K562 (cell line): ENCODE measurements around the gene GSTM5. TPM values are rescaled to one million over a fixed set of nuclear protein-coding genes. Genes with fewer than 3 reads are reported as not detected.
A peak's percentile ranks its signal among the peaks of the same experiment; 100 is the strongest.

Source experiments
- ADNP ChIP-seq: fragments of 200-800 bp; sonication (Bioruptor generic); IDR thresholded peaks from 2 replicates; pipeline ENCODE4 v1.6.1; 2016; ENCODE audit warnings: missing genetic modification characterization, missing compliant biosample characterization
- AFF1 ChIP-seq, 2 experiments: fragments of 450-650 bp; IDR thresholded peaks; 2 replicates each; pipeline ENCODE4 v1.6.1; 2018; ENCODE audit warnings: mild to moderate bottlenecking in 2 of 2, low read depth in 1 of 2; ENCODE audit not compliant: partially characterized antibody in 2 of 2
- BACH1 ChIP-seq: fragments of 200-800 bp; sonication (Bioruptor generic); IDR thresholded peaks from 2 replicates; pipeline ENCODE4 v1.6.1; 2016; ENCODE audit warnings: missing genetic modification characterization, missing compliant biosample characterization
- ELF2 ChIP-seq: fragments of 250-450 bp; sonication (Bioruptor Pico); IDR thresholded peaks from 2 replicates; pipeline ENCODE4 v1.5.0; 2021; ENCODE audit warnings: mild to moderate bottlenecking
- EP400 ChIP-seq: fragments of 450-650 bp; IDR thresholded peaks from 2 replicates; pipeline ENCODE4 v1.6.1; 2017; ENCODE audit warnings: antibody characterized with exemption, mild to moderate bottlenecking, moderate library complexity
- HDAC2 ChIP-seq: fragments of 450-650 bp; IDR thresholded peaks from 2 replicates; pipeline ENCODE4 v1.6.1; 2016; ENCODE audit warnings: mild to moderate bottlenecking
- MAFF ChIP-seq: IDR thresholded peaks from 2 replicates; pipeline ENCODE4 v1.6.1; 2012; ENCODE audit warnings: low read length, improper control_type of control experiment
- NFE2L1 ChIP-seq: fragments of 450-650 bp; IDR thresholded peaks from 2 replicates; pipeline ENCODE4 v1.6.1; 2016; ENCODE audit warnings: missing genetic modification characterization, low read depth, mild to moderate bottlenecking, missing compliant biosample characterization, moderate library complexity, borderline replicate concordance
- POLR2G ChIP-seq: fragments of 200-400 bp; formaldehyde crosslinking; IDR thresholded peaks from 2 replicates; pipeline ENCODE4 v1.6.1; 2017; ENCODE audit warnings: low read depth, mild to moderate bottlenecking, antibody characterized with exemption, low read length, moderate library complexity
- RCOR1 ChIP-seq, 2 experiments: IDR thresholded peaks; 2 replicates each; pipeline ENCODE4 v1.6.1; 2012; ENCODE audit warnings: low read depth in 2 of 2, low read length in 2 of 2, borderline replicate concordance in 1 of 2, improper control_type of control experiment in 1 of 2
- RFX1 ChIP-seq: fragments of 450-650 bp; IDR thresholded peaks from 2 replicates; pipeline ENCODE4 v1.6.1; 2016; ENCODE audit warnings: mild to moderate bottlenecking, moderate library complexity
- SMAD3 ChIP-seq: fragments of 450-650 bp; formaldehyde crosslinking; conservative IDR thresholded peaks from 2 replicates; pipeline ENCODE4 v1.4.0; 2020; ENCODE audit warnings: mild to moderate bottlenecking
- SMARCC2 ChIP-seq: fragments of 450-650 bp; IDR thresholded peaks from 2 replicates; pipeline ENCODE4 v1.6.1; 2017; ENCODE audit warnings: antibody characterized with exemption, moderate library complexity, mild to moderate bottlenecking, low read depth
- TEAD1 ChIP-seq, 2 experiments: fragments of 450-650 bp in 1 of 2; sonication (generic) in 1 of 2; formaldehyde crosslinking; IDR thresholded peaks; 2 replicates each; pipeline versions ENCODE4 v1.4.0 to v1.8.0; 2020 to 2022; ENCODE audit warnings: mild to moderate bottlenecking in 2 of 2, missing genetic modification reagents in 1 of 2
- TRIM24 ChIP-seq, 2 experiments: fragments of 450-650 bp; IDR thresholded peaks; 2 replicates each; pipeline ENCODE4 v1.6.1; 2016
- U2AF1 ChIP-seq: fragments of 200-400 bp; formaldehyde crosslinking; optimal IDR thresholded peaks from 2 replicates; pipeline ENCODE3; 2017; ENCODE audit warnings: mild to moderate bottlenecking, low read depth, low read length, moderate library complexity
- ZBTB11 ChIP-seq, 3 experiments: fragments of 200-800 bp in 1 of 3; fragments of 250-450 bp in 1 of 3; fragments of 450-650 bp in 1 of 3; sonication (Bioruptor Pico) in 1 of 3; sonication (Bioruptor generic) in 1 of 3; formaldehyde crosslinking in 1 of 3; IDR thresholded peaks; 2 replicates each; pipeline versions ENCODE4 v1.6.1 to v1.8.0; 2016 to 2022; ENCODE audit warnings: mild to moderate bottlenecking in 2 of 3, missing genetic modification characterization in 2 of 3, missing compliant biosample characterization in 1 of 3, moderate library complexity in 1 of 3
- ZFP1 ChIP-seq: fragments of 450-650 bp; formaldehyde crosslinking; IDR thresholded peaks from 2 replicates; pipeline ENCODE4 v1.4.0; 2020; ENCODE audit warnings: mild to moderate bottlenecking, mixed read lengths
- ZNF324 ChIP-seq: fragments of 250-450 bp; sonication (Bioruptor Pico); IDR thresholded peaks from 2 replicates; pipeline ENCODE4 v1.4.0; 2020; ENCODE audit warnings: mild to moderate bottlenecking
- polyA plus RNA-seq, 8 experiments: library from polyadenylated mRNA; depleted of rRNA in 4 of 8; stranded (reverse) in 5 of 8; unstranded in 3 of 8; fragments of >200 nt; fragmentation: Nextera tagmentation in 2 of 8; fragmentation: Illumina TruSeq in 1 of 8; extraction: Ambion mirVana in 2 of 8; extraction: Trizol in 1 of 8; gene quantifications; 2 replicates each; pipeline versions ENCODE4 v1.2.1 to v1.2.3, GENCODE V29; 2011 to 2014; ENCODE audit warnings: inconsistent platforms in 1 of 8, missing spikeins in 1 of 8
- total RNA-seq, 7 experiments: library from RNA; depleted of rRNA in 6 of 7; stranded (reverse); fragments of >200 nt in 6 of 7; fragmentation: Illumina TruSeq in 2 of 7; extraction: Trizol in 2 of 7; gene quantifications; 2 replicates each; pipeline versions ENCODE4 v1.2.1 to v1.2.3, GENCODE V29; 2011 to 2021; ENCODE audit warnings: low replicate concordance in 1 of 7
- TF ChIP-seq, protein P1 (sequence below): fragments of 250-450 bp; sonication (Bioruptor Pico); IDR thresholded peaks from 2 replicates; pipeline ENCODE4 v1.4.0; 2020

The GSTM5 gene
- total and polyA plus RNA-seq, 9 of the 15 experiments (the other 6 are each of a cell fraction or from before 2014, with no cell fraction given), result not detected

- TF ChIP-seq TEAD1 (CRISPR knock-in tag; IDR thresholded peaks at IDR 0.05) (peak in 1 of 2 experiments; percentile 31; a peak in 1 of 4 replicates), SMAD3 (CRISPR knock-in tag) (peak; percentile 56; the same call in 1 of the 2 replicates), MAFF (peak; percentile 99), ZBTB11 (CRISPR knock-in tag; IDR thresholded peaks at IDR 0.05) (peak in 1 of 3 experiments; percentile 74; a peak in 2 of 6 replicates), AFF1 (IDR thresholded peaks at IDR 0.05; ENCODE audit: low read depth in 1 of 2, partially characterized antibody in 2 of 2) (peak in 1 of 2 experiments; percentile 82), ZFP1 (CRISPR knock-in tag) (0 out of 2 replicates have a peak, but pooled peaks have one; percentile 49), U2AF1 (no peak), HDAC2 (peak; percentile 76; the same call in 1 of the 2 replicates), BACH1 (tag) (peak; percentile 98), TRIM24 (IDR thresholded peaks at IDR 0.05) (peak; percentile 69 to 78; a peak in 3 of 4 replicates), SMARCC2 (peak; percentile 90), POLR2G (no peak), ZNF324 (CRISPR knock-in tag) (0 out of 2 replicates have a peak, but pooled peaks have one; percentile 32), RCOR1 (IDR thresholded peaks at IDR 0.05; ENCODE audit: borderline replicate concordance in 1 of 2, low read depth in 2 of 2, low read length in 2 of 2) (peak in 1 of 2 experiments; percentile 49; a peak in 1 of 4 replicates), ELF2 (CRISPR knock-in tag) (0 out of 2 replicates have a peak, but pooled peaks have one; percentile 19), EP400 (peak; percentile 67; the same call in 1 of the 2 replicates), ADNP (peak; percentile 61; the same call in 1 of the 2 replicates), RFX1 (0 out of 2 replicates have a peak, but pooled peaks have one; percentile 13), NFE2L1 (peak; percentile 99)
- TF ChIP-seq, protein P1, sequence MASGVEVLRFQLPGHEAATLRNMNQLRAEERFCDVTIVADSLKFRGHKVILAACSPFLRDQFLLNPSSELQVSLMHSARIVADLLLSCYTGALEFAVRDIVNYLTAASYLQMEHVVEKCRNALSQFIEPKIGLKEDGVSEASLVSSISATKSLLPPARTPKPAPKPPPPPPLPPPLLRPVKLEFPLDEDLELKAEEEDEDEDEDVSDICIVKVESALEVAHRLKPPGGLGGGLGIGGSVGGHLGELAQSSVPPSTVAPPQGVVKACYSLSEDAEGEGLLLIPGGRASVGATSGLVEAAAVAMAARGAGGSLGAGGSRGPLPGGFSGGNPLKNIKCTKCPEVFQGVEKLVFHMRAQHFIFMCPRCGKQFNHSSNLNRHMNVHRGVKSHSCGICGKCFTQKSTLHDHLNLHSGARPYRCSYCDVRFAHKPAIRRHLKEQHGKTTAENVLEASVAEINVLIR (CRISPR knock-in tag), result 0 out of 2 replicates have a peak, but pooled peaks have one; percentile 14
These were observed 7.3 kb downstream of the GSTM5 start (continued) for GRCh38 chr1:109719337-109719837.
